DMS 273 treated with DMSO at 0.1 percent for 48 hours (cell line): ENCODE measurements around the gene SLC10A4.
"Not testable (repeated sequence)": the region's sequence is repeated elsewhere in the genome, so short reads cannot be mapped to it uniquely, and the experiment has no call there.

ENCODE experiments used
- DNase-seq: peaks from one replicate; lab custom pipeline; 2025; lab: John Stamatoyannopoulos, UW

Gene SLC10A4

GRCh38 chr4:48483006-48483776, at the start of gene SLC10A4:
SLC10A4 (plus strand) TSS chr4:48483343; CDS start chr4:48483562, 219 bp downstream.
- DNase-seq, result no peak

- no peak for DNase-seq
Measured at GRCh38 chr4:48436318-48436717, 46.8 kb upstream of the SLC10A4 start.

GRCh38 chr4:48439988-48440387, 43.2 kb upstream of the SLC10A4 start:
- no peak for DNase-seq

GRCh38 chr4:48440914-48441313, 42.2 kb upstream of the SLC10A4 start:
- not testable (repeated sequence) for DNase-seq

GRCh38 chr4:48445704-48446103, 37.4 kb upstream of the SLC10A4 start:
- no peak for DNase-seq

- no peak for DNase-seq
Measured at GRCh38 chr4:48446642-48447041, 36.5 kb upstream of the SLC10A4 start.

GRCh38 chr4:48449151-48449550, 34.0 kb upstream of the SLC10A4 start:
- DNase-seq, result no peak

- no peak for DNase-seq
Measured at GRCh38 chr4:48450740-48451139, 32.4 kb upstream of the SLC10A4 start.

- DNase-seq, result not testable (repeated sequence)
Measured at GRCh38 chr4:48451656-48452055, 31.5 kb upstream of the SLC10A4 start.

GRCh38 chr4:48454591-48454990, 28.6 kb upstream of the SLC10A4 start:
- DNase-seq, result no peak

- DNase-seq, result no peak
Measured at GRCh38 chr4:48461000-48461399, 22.1 kb upstream of the SLC10A4 start.

- no peak for DNase-seq
Measured at GRCh38 chr4:48462363-48462762, 20.8 kb upstream of the SLC10A4 start.

GRCh38 chr4:48467442-48467841, 15.7 kb upstream of the SLC10A4 start:
- DNase-seq, result no peak

- no peak for DNase-seq
Measured at GRCh38 chr4:48467891-48468290, 15.3 kb upstream of the SLC10A4 start.

- no peak for DNase-seq
Measured at GRCh38 chr4:48470137-48470536, 13.0 kb upstream of the SLC10A4 start.

GRCh38 chr4:48470570-48470969, 12.6 kb upstream of the SLC10A4 start:
- DNase-seq, result no peak

GRCh38 chr4:48472794-48473193, 10.3 kb upstream of the SLC10A4 start:
- DNase-seq, result no peak

GRCh38 chr4:48475770-48476169, 7.4 kb upstream of the SLC10A4 start:
- DNase-seq, result no peak

- DNase-seq, result no peak
Measured at GRCh38 chr4:48478273-48478672, 4.9 kb upstream of the SLC10A4 start.

- no peak for DNase-seq
Measured at GRCh38 chr4:48481581-48481980, 1.6 kb upstream of the SLC10A4 start.

GRCh38 chr4:48483777-48484493, 792 bp downstream of the SLC10A4 start:
- DNase-seq, result no peak

- no peak for DNase-seq
Measured at GRCh38 chr4:48484494-48485168, 1.5 kb downstream of the SLC10A4 start.

- DNase-seq, result no peak
Measured at GRCh38 chr4:48489683-48490011, 6.5 kb downstream of the SLC10A4 start.
